ACC112 (cell line): Measurements from ENCODE around the gene ITFG2.

Source experiments
- H2AFZ ChIP-seq: fragments of 200-600 bp; sonication (generic); one replicate; pipeline ENCODE4 v1.6.0; 2017; ENCODE audit warnings: antibody characterized with exemption, low read length; ENCODE audit not compliant: unreplicated experiment
- H3K27ac ChIP-seq: fragments of 200-600 bp; sonication (generic); 2 replicates; pipeline ENCODE4 v1.5.1; 2014; ENCODE audit warnings: low read depth, mild to moderate bottlenecking, antibody characterized with exemption, low read length, moderate library complexity
- H3K27me3 ChIP-seq: fragments of 200-600 bp; sonication (generic); 2 replicates; pipeline ENCODE4 v1.6.1; 2014; ENCODE audit warnings: mild to moderate bottlenecking, antibody characterized with exemption, low read length, moderate library complexity, mixed read lengths; ENCODE audit not compliant: insufficient read depth
- H3K36me3 ChIP-seq: fragments of 200-600 bp; sonication (generic); 2 replicates; pipeline ENCODE4 v1.6.1; 2016; ENCODE audit warnings: mild to moderate bottlenecking, antibody characterized with exemption, low read length, moderate library complexity, mixed read lengths; ENCODE audit not compliant: insufficient read depth
- H3K4me1 ChIP-seq: fragments of 200-600 bp; sonication (generic); one replicate; pipeline ENCODE4 v1.6.1; 2016; ENCODE audit warnings: low read length, mixed read lengths; ENCODE audit not compliant: insufficient read depth, unreplicated experiment, control insufficient read depth
- H3K4me3 ChIP-seq: fragments of 200-600 bp; sonication (generic); 2 replicates; pipeline ENCODE4 v1.5.1; 2014; ENCODE audit warnings: mild to moderate bottlenecking, low read depth, low read length
- H3K79me2 ChIP-seq: fragments of 200-600 bp; sonication (generic); one replicate; pipeline ENCODE4 v1.6.0; 2016; ENCODE audit warnings: low read length; ENCODE audit not compliant: control insufficient read depth, unreplicated experiment, insufficient read depth

ITFG2 gene

GRCh38 chr12:2832550-2833127, 20.2 kb downstream of the ITFG2 start:
- H3K27me3 ChIP-seq = peaks cover 12% of the 10 kb centered on the region; the same call in 1 of the 2 replicates
- no peak overlapping the region for H3K27ac ChIP-seq
- no peak overlapping the region for H3K4me3 ChIP-seq
- H2AFZ ChIP-seq = no peak overlapping the region
- H3K4me1 ChIP-seq = peaks cover 7% of the 10 kb centered on the region
- no peaks in the 10 kb centered on the region for H3K79me2 ChIP-seq
- peaks cover 2% of the 10 kb centered on the region; the same call in 1 of the 2 replicates for H3K36me3 ChIP-seq

- Histone ChIP-seq H3K27me3 (peaks cover 12% of the 10 kb centered on the region; the same call in 1 of the 2 replicates), H3K27ac (no peak overlapping the region), H3K4me3 (no peak overlapping the region), H3K4me1 (peaks cover 7% of the 10 kb centered on the region), H3K36me3 (peaks cover 2% of the 10 kb centered on the region; the same call in 1 of the 2 replicates), H2AFZ (no peak overlapping the region), H3K79me2 (no peaks in the 10 kb centered on the region)
Observed at GRCh38 chr12:2833327-2833726, 20.9 kb downstream of the ITFG2 start.

DNA sequence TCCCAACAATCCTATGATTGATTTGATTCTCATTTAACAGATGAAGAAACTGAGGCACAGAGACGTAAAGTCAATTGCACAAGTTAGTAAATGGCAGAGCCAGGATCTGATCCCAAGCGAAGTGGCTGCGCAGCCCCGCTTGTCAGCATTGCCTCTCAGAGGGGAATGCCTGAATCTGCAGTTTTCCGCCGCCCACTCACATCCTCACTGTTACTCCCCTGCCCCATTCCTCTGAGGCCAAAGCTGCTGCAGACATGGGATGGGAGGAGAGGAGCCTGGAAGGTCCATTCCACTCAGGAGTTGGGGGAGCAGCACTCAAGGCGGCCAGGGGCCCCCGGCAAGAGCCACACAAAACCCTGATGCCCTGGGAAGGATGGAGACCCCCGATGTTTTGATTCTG, 21.3 kb downstream of the ITFG2 start:
- H3K4me1 ChIP-seq = peaks cover 7% of the 10 kb centered on the region
- H3K4me3 ChIP-seq = no peak overlapping the region
- H3K27ac ChIP-seq = no peak overlapping the region
- peaks cover 12% of the 10 kb centered on the region; the same call in 1 of the 2 replicates for H3K27me3 ChIP-seq
- H2AFZ ChIP-seq = no peak overlapping the region
- H3K79me2 ChIP-seq = no peaks in the 10 kb centered on the region
- peaks cover 2% of the 10 kb centered on the region; the same call in 1 of the 2 replicates for H3K36me3 ChIP-seq

DNA sequence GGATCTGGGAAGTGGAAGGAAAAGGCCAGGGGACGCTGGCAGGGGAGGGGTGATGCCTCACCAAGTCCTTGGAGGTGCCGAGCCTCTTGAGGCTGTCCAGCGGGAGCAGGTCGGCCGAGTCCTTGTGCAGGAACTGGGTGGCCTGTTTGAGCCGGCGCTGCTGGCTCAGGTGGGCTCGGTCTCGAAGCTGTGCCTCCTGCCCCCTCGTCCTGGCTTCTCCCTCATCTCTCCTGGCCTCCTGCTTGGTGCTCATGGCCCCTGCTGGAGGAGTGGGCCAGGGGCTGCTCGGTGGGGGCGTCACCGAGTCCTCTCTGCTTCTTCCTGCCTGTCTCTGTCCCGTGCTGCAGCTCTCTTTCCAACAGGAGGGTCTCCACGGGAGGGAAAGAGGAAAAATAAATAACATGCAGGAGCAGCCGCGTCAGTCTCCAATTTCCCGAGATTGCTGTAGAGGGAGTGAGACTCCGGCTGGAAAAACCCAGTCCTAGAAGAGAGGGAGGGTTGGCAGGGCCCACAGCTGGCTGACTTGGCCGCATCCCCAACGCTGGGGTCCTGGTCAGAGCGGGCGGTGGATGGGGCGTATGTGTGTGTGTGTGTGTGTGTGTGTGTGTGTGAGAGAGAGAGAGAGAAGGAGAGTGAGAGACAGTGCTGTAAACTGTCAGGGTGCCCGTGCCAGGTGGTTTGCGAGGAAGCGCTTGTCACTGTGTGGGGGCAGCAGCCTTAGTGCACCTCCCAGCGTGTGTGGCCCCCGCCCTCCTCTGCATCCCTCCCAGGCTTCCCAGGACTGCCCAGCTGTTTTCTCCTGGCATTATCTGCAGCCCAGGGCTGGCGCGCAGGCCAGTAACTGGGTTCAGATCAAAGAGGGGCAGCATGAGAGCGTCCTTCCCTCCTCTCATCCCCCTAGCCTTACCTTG, 22.4 kb downstream of the ITFG2 start, which contains the start of gene NRIP2:
Gene NRIP2, minus strand, starts transcription at position 455 of the 911 bp plus-strand sequence. Its CDS starts 52 bp downstream, at position 403.
- H3K4me3 ChIP-seq = no peak within 1 kb of the TSS
- H3K4me1 ChIP-seq = peaks cover 7% of the 10 kb centered on the region
- no peak within 1 kb of the TSS for H3K27ac ChIP-seq
- no peak within 1 kb of the TSS for H2AFZ ChIP-seq
- H3K36me3 ChIP-seq = no peaks in the 10 kb centered on the region
- no peaks in the 10 kb centered on the region for H3K79me2 ChIP-seq
- peaks cover 12% of the 10 kb centered on the region; the same call in 1 of the 2 replicates for H3K27me3 ChIP-seq

DNA sequence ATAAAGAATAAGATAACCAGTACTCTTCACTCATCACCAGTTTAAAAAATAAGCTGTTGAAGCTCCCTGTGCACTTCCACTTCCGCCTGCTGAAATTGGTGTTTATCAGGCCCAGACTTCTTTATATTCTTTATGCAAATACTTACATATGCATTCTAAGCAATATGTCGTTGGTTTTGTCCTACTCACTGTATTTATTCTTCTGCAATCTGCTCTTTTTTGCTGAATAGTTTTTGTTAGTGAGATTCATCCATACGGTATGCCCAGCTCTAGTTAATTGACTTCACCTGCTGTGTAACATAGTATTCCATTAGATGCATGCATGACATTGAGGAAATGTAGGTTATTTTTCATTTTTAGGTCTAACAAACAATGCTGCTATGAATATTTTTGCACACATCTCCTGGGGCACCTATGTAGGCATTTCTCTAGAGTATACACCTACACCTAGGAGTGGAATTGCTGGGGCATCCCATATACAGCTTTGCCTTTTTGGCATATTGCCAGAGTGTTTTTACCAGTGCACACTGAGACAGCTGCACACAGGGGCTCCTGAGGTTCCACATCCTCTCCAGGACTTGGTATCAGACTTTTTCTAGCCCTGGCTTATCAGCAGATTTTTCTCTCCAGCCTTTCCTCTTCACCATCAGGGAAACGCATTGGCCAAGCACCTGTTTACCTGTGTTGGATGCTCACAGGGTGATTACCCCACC, 23.4 kb downstream of the ITFG2 start:
- Histone ChIP-seq H3K27ac (no peak overlapping the region), H2AFZ (no peak overlapping the region), H3K79me2 (no peaks in the 10 kb centered on the region), H3K4me1 (peaks cover 7% of the 10 kb centered on the region), H3K36me3 (no peaks in the 10 kb centered on the region), H3K4me3 (no peak overlapping the region), H3K27me3 (peaks cover 12% of the 10 kb centered on the region; the same call in 1 of the 2 replicates)

- Histone ChIP-seq H3K36me3 (no peaks in the 10 kb centered on the region), H3K27ac (no peak overlapping the region), H3K4me3 (no peak overlapping the region), H3K4me1 (peaks cover 7% of the 10 kb centered on the region), H3K27me3 (peaks cover 12% of the 10 kb centered on the region; the same call in 1 of the 2 replicates), H3K79me2 (no peaks in the 10 kb centered on the region), H2AFZ (no peak overlapping the region)
Observed at GRCh38 chr12:2836574-2836973, 24.1 kb downstream of the ITFG2 start.

GRCh38 chr12:2841056-2841650, 28.7 kb downstream of the ITFG2 start:
- Histone ChIP-seq H3K36me3 (no peaks in the 10 kb centered on the region), H3K79me2 (no peaks in the 10 kb centered on the region), H3K27me3 (no peaks in the 10 kb centered on the region), H2AFZ (no peak overlapping the region), H3K27ac (no peak overlapping the region), H3K4me1 (peaks cover 11% of the 10 kb centered on the region), H3K4me3 (no peak overlapping the region)

DNA sequence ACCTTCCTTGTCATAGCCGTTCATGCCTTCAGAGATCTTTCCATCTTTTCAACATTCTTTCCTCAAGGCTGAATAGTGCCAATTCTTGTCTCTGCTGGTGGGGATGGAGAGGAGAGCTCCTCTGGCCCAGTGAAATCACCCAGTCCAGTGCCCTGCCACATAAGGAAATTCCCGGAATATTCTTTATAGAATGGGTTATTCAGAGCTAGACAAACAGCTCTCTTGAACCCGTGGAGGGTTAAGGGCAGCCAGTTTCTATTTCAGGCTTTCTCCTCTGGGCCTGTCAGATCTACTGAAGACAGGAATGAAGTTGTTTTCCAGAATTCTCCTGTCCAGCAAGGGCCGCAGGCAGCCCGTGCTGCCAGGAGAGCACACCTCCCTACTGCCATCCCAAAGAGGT, 30.5 kb downstream of the ITFG2 start:
- Histone ChIP-seq H2AFZ (no peak overlapping the region), H3K4me1 (peaks cover 11% of the 10 kb centered on the region), H3K79me2 (no peaks in the 10 kb centered on the region), H3K4me3 (no peak overlapping the region), H3K27ac (no peak overlapping the region), H3K27me3 (no peaks in the 10 kb centered on the region), H3K36me3 (no peaks in the 10 kb centered on the region)

DNA sequence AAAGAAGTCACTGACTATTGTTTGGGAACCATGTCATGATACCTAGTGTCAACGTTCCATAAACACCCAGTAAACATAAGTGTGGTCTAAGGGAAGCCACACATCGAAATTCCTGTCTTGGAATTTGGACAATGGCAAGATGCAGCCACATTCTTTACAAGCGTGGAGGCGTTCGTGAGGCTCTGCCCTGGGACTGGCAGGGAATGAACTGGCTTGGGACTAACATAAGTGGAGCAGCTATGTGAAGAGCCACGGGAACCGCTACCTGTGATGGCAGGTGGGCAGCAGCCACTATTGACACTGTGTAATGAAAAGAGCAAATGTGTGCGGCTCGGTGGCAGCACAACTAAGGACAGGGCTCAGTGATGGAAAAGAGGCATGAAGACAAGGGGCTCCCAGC, 32.3 kb downstream of the ITFG2 start:
- no peaks in the 10 kb centered on the region for H3K79me2 ChIP-seq
- H3K4me1 ChIP-seq = peaks cover 17% of the 10 kb centered on the region
- no peak overlapping the region for H3K4me3 ChIP-seq
- no peak overlapping the region for H3K27ac ChIP-seq
- no peaks in the 10 kb centered on the region for H3K36me3 ChIP-seq
- H2AFZ ChIP-seq = no peak overlapping the region
- H3K27me3 ChIP-seq = no peaks in the 10 kb centered on the region

- Histone ChIP-seq H3K4me3 (no peak overlapping the region), H3K27ac (peak overlapping the region; percentile 16; the same call in 1 of the 2 replicates), H3K79me2 (no peaks in the 10 kb centered on the region), H3K4me1 (peaks cover 19% of the 10 kb centered on the region), H3K36me3 (no peaks in the 10 kb centered on the region), H3K27me3 (no peaks in the 10 kb centered on the region), H2AFZ (peak overlapping the region; percentile 32)
Observed at GRCh38 chr12:2845280-2845679, 32.8 kb downstream of the ITFG2 start.
